Camera-type eye (tissue), 1 donor: ENCODE measurements around the gene GPR146. TPM values are rescaled to one million over a fixed set of nuclear protein-coding genes. Genes with fewer than 3 reads are reported as not detected.

Experiments used
- total RNA-seq: library from RNA; depleted of rRNA; stranded (reverse); fragments of >200 nt; gene quantifications from one replicate; pipeline ENCODE4 v1.2.3, GENCODE V29; 2014

GPR146 gene, protein sequence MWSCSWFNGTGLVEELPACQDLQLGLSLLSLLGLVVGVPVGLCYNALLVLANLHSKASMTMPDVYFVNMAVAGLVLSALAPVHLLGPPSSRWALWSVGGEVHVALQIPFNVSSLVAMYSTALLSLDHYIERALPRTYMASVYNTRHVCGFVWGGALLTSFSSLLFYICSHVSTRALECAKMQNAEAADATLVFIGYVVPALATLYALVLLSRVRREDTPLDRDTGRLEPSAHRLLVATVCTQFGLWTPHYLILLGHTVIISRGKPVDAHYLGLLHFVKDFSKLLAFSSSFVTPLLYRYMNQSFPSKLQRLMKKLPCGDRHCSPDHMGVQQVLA
- total RNA-seq, result 9.5 TPM

DNA sequence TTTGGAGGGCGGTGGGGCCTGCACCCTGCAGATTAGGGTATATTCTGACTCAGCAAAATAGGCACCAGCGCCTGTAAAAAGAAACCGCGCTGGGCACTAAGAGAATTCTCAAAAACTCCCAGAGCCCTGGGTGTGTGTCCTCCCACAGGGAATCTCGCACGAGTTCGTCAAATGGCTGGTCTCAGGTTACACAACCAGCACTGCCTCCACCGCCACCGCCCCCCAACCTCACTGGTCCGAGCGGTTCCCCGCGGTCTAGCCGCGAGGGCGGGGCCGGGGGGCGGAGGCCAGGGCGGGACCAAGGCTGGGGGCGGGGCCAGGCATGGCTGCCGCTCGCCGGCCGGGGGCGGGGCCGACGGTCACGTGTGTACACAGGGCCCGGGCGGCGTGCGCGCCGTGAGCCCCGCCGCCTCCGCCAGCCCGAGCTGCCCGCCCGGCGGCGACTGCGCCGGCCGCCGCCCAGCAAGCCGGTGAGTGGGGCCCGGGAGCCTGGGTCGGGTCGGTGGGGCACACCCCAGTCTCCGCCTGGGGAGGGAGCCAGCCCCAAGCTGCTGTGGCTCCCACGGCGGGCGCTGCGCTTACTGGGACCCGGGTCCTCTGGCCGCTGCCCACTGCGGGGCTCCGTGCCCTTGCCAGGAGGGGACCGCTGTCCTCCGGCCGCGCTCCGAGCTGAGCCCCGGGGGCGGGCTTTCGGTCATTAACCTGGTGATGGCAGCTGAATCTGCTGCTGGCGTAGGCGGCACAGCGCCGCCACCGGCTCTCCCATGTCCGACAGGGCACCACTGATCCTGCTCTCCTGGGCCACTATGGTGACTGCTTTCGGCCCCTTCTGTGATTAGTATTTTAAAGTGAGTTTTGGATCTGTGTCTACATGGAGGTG is at the start of gene GPR146:
Gene GPR146 (plus strand): TSS at position 358 of the 880 bp plus-strand sequence. CDS start 12,970 bp downstream, outside the sequence.

DNA sequence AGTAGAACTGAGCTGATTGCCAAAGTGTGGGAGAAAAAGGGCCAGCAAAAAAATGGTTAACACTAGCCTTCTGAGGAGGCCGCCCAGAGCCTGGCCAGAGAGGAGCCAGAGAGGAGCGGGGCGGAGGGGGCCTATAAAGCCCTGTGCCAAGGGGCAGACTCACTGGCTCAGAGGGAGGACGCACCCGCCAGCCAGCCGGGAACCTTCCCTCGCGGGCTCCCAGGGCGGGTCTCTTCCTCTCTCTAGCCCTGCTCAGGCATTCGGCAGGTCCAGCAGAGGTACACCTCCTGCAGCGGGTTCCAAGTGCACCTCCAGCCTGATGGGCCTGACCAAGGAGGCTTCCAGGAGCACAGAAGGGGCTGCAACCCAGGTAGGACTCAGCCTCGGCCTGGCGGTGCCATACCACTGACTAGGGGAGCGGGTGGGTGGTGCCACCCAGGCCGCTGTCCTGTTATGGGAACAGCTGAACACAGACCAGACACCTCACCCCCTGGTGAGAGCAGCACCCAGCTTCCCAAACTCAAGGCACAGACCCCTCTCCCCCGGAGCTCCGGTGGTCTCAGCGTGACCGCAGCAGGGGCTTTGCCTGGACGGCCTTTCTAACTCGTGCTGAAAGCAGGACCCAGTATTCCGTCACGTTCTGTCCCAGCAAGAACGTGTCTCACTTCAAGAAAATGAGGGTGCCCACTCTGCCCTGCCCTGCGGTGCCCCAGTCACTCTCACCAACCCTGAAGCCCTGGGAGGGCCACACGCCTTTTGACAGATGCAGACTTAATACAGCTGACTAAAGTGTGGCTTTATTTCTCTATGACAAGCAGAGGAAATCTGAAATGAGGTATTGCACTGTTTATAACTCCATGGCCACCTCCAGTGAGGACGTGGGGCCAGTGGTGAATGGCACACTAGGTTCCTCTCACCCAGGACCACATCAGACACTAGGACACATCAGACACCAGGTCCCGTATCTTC is 43.9 kb downstream of the GPR146 start, which contains the start of gene GPER1:
Gene GPER1 (plus strand): TSS at position 162 of the 969 bp plus-strand sequence. CDS start 3,616 bp downstream, outside the sequence.

Other genes with a start within 250 kb of the GPR146 start
- 474 TPM for gene SUN1, start 212.1 kb upstream of the GPR146 start, total RNA-seq
- 40.3 TPM for gene GET4, start 168.0 kb upstream of the GPR146 start, total RNA-seq
- gene ADAP1, start 89.9 kb upstream of the GPR146 start, total RNA-seq, result 11.3 TPM
- gene COX19, start 69.0 kb upstream of the GPR146 start, total RNA-seq, result 15.0 TPM
- 14.5 TPM for gene CYP2W1, start 61.4 kb upstream of the GPR146 start, total RNA-seq
- 4.1 TPM for gene GPER1, start 43.6 kb downstream of the GPR146 start, total RNA-seq
- gene ZFAND2A, start 115.7 kb downstream of the GPR146 start, total RNA-seq, result 17.0 TPM
- gene UNCX, start 188.3 kb downstream of the GPR146 start, total RNA-seq, result 1.3 TPM